Measurements from ENCODE around the gene SEPTIN7. TPM values are rescaled to one million over a fixed set of nuclear protein-coding genes. Genes with fewer than 3 reads are reported as not detected.
A peak's percentile ranks its signal among the peaks of the same experiment; 100 is the strongest.

SEPTIN7 gene
- total and polyA plus RNA-seq, 9 of the 15 experiments (the other 6 are each of a cell fraction or from before 2014, with no cell fraction given), result 95.0 to 268 (median 163) TPM

- Histone ChIP-seq H3K36me3 (ENCODE audit: control insufficient read depth, insufficient read depth, low read length) (no peaks in the 10 kb centered on the region), H3K79me2 (ENCODE audit: control insufficient read depth, insufficient read depth, low read length) (no peaks in the 10 kb centered on the region), H2AFZ (ENCODE audit: low read depth, low read length) (peak overlapping the region; percentile 35; the same call in 1 of the 2 replicates), H3K9me1 (ENCODE audit: control insufficient read depth, insufficient read depth, low read length) (no peaks in the 10 kb centered on the region), H3K4me2 (ENCODE audit: insufficient read depth, low read length) (no peak overlapping the region), H3K27ac (ENCODE audit: extremely low read depth, low read depth, low read length) (no peak overlapping the region), H4K20me1 (replicated peaks; ENCODE audit: control insufficient read depth, insufficient read depth, low read length) (no peaks in the 10 kb centered on the region), H3K27me3 (ENCODE audit: control insufficient read depth in 2 of 2, insufficient read depth in 2 of 2, low read length in 2 of 2) (peaks cover 0 to 3% of the 10 kb centered on the region in 2 experiments; a peak in 2 of 5 replicates), H3K4me3 (no peak overlapping the region), H3K9ac (ENCODE audit: insufficient read depth in 1 of 2, low read depth in 2 of 2, low read length in 2 of 2) (no peak overlapping the region), H3K9me3 (replicated peaks; ENCODE audit: control insufficient read depth, insufficient read depth, low read depth, low read length) (no peaks in the 10 kb centered on the region), H3K4me1 (replicated peaks in 1 of 2; ENCODE audit: control insufficient read depth in 2 of 2, insufficient read depth in 2 of 2, low read length in 2 of 2) (no peaks in the 10 kb centered on the region; a peak in 1 of 5 replicates)
- ChIA-PET POLR2A (interaction anchor here (1.4 kb wide), 1 partner anchor 23 kb away, joined by 4 read pairs; no protein-coding TSS in a partner anchor), CTCF (ENCODE audit: low intra/inter-chr PET ratio) (no interaction called here)
- FAIRE-seq (no peak), ATAC-seq (no peak), DNase-seq (ENCODE audit: extremely low read depth in 1 of 4, low spot score in 3 of 4) (no peak)
- in situ Hi-C loops (cut with MboI) (no loop called here), intact Hi-C loops (cut with micrococcal nuclease) (no loop called here)
- WGBS (ENCODE audit: insufficient coverage, low coverage, missing lambda C conversion rate), result 1% methylated on average over 4 of the region's 4 CpGs
- BruUV-seq (replicated peaks), result no TSS peak
- peak; percentile 55 for TF ChIP-seq GABPA (tag; conservative IDR thresholded peaks at IDR 0.05; ENCODE audit: low read depth)
- no peak for TF ChIP-seq FIP1L1 (IDR thresholded peaks at IDR 0.05; ENCODE audit: low read depth, low read length, poor library complexity, severe bottlenecking)
- TF ChIP-seq MGA (IDR thresholded peaks at IDR 0.05), result 0 out of 2 replicates have a peak, but pooled peaks have one; percentile 10
- 0 out of 4 replicates have a peak, but pooled peaks of 1 of the 2 experiments have one; percentile 36 for TF ChIP-seq ZNF639 (CRISPR knock-in tag; conservative IDR thresholded peaks at IDR 0.05 in 1 of 2, IDR thresholded peaks at IDR 0.05 in 1 of 2)
- no peak for TF ChIP-seq SMARCA5 (IDR thresholded peaks at IDR 0.05)
- peak; percentile 29; the same call in 1 of the 2 replicates for TF ChIP-seq ZNF175 (CRISPR knock-in tag; IDR thresholded peaks at IDR 0.05; ENCODE audit: low read depth)
- no peak for TF ChIP-seq PHF8 (IDR thresholded peaks at IDR 0.05; ENCODE audit: borderline replicate concordance, low read length)
Measured at GRCh38 chr7:35761871-35762677, 38.8 kb upstream of the SEPTIN7 start.

All from K562 (cell line).